ENCODE data around the gene EPHB4.

The EPHB4 gene

GRCh38 chr7:100803398-100804161 lies 23.7 kb downstream of the EPHB4 start:
- Histone ChIP-seq H3K27me3 (peaks cover 35% of the 10 kb centered on the region), H3K4me1 (ENCODE audit: control insufficient read depth in 1 of 2, insufficient read depth in 1 of 2, low read depth in 1 of 2, low read length in 1 of 2) (peaks cover 15 to 20% of the 10 kb centered on the region in 2 experiments), H3K9me3 (no peaks in the 10 kb centered on the region), H3K36me3 (peaks cover 42% of the 10 kb centered on the region), H3K27ac (peak overlapping the region; percentile 39), H3K4me3 (ENCODE audit: low read depth in 1 of 2, low read length in 1 of 2) (no peak overlapping the region)
- TF ChIP-seq CTCF (IDR thresholded peaks at IDR 0.05): no peak

- Histone ChIP-seq H3K4me3 (ENCODE audit: low read depth in 1 of 2, low read length in 1 of 2) (no peak overlapping the region), H3K27ac (no peak overlapping the region)
Measured at GRCh38 chr7:100802951-100803350, 24.4 kb downstream of the EPHB4 start.

GRCh38 chr7:100801833-100802568 lies 25.3 kb downstream of the EPHB4 start:
- Histone ChIP-seq H3K4me3 (ENCODE audit: low read depth in 1 of 2, low read length in 1 of 2) (no peak overlapping the region), H3K36me3 (peaks cover 35% of the 10 kb centered on the region), H3K4me1 (ENCODE audit: control insufficient read depth in 1 of 2, insufficient read depth in 1 of 2, low read depth in 1 of 2, low read length in 1 of 2) (peaks cover 15 to 20% of the 10 kb centered on the region in 2 experiments), H3K9me3 (no peaks in the 10 kb centered on the region), H3K27ac (no peak overlapping the region), H3K27me3 (peaks cover 35% of the 10 kb centered on the region)
- no peak for TF ChIP-seq CTCF (IDR thresholded peaks at IDR 0.05)

More at GRCh38 chr7:100802951-100803350, 24.4 kb downstream of the EPHB4 start:
- peaks cover 35% of the 10 kb centered on the region for H3K27me3 ChIP-seq
- H3K9me3 ChIP-seq: no peaks in the 10 kb centered on the region
- peaks cover 15 to 20% of the 10 kb centered on the region in 2 experiments for H3K4me1 ChIP-seq (ENCODE audit: control insufficient read depth in 1 of 2, insufficient read depth in 1 of 2, low read depth in 1 of 2, low read length in 1 of 2)
- H3K36me3 ChIP-seq: peaks cover 42% of the 10 kb centered on the region
- no peak for TF ChIP-seq CTCF (IDR thresholded peaks at IDR 0.05)

- peak; percentile 54 for TF ChIP-seq CTCF (IDR thresholded peaks at IDR 0.05)
- peaks cover 8% of the 10 kb centered on the region for H3K36me3 ChIP-seq
Measured at GRCh38 chr7:100799037-100799896, 28.1 kb downstream of the EPHB4 start.

GRCh38 chr7:100794741-100795140 lies 32.6 kb downstream of the EPHB4 start:
- no peaks in the 10 kb centered on the region for H3K9me3 ChIP-seq
- H3K4me1 ChIP-seq (ENCODE audit: control insufficient read depth in 1 of 2, insufficient read depth in 1 of 2, low read depth in 1 of 2, low read length in 1 of 2): peaks cover 6 to 8% of the 10 kb centered on the region in 2 experiments
- H3K36me3 ChIP-seq: no peaks in the 10 kb centered on the region
- no peak overlapping the region for H3K4me3 ChIP-seq (ENCODE audit: low read depth in 1 of 2, low read length in 1 of 2)
- H3K27ac ChIP-seq: no peak overlapping the region
- H3K27me3 ChIP-seq: peaks cover 11% of the 10 kb centered on the region
- no peak for TF ChIP-seq CTCF (IDR thresholded peaks at IDR 0.05)

More at GRCh38 chr7:100799037-100799896, 28.1 kb downstream of the EPHB4 start:
- Histone ChIP-seq H3K27ac (peak overlapping the region; percentile 6), H3K27me3 (peaks cover 36% of the 10 kb centered on the region), H3K9me3 (no peaks in the 10 kb centered on the region), H3K4me1 (ENCODE audit: control insufficient read depth in 1 of 2, insufficient read depth in 1 of 2, low read depth in 1 of 2, low read length in 1 of 2) (peaks cover 15 to 20% of the 10 kb centered on the region in 2 experiments), H3K4me3 (ENCODE audit: low read depth in 1 of 2, low read length in 1 of 2) (no peak overlapping the region)

Data from neutrophil (primary cell).